Peyer's patch (tissue), 4 donors: ENCODE data around the gene INTS12. TPM values are rescaled to one million over a fixed set of nuclear protein-coding genes. Genes with fewer than 3 reads are reported as not detected.
A peak's percentile ranks its signal among the peaks of the same experiment; 100 is the strongest.
"Not testable (repeated sequence)": the region's sequence is repeated elsewhere in the genome, so short reads cannot be mapped to it uniquely, and the experiment has no call there.

Source experiments
- DNase-seq, 3 donors: peaks; one replicate each; pipeline ENCODE4 v3.0.0-alpha.2; 2017 to 2019
- H3K27ac ChIP-seq, 4 donors: fragments of 200-600 bp; sonication (generic); one replicate each; pipeline ENCODE4 v1.5.1; 2016 to 2019
- H3K27me3 ChIP-seq, 2 donors: fragments of 200-600 bp; sonication (generic); one replicate each; pipeline ENCODE4 v1.5.1; 2019
- H3K36me3 ChIP-seq, 3 donors: fragments of 200-600 bp; sonication (generic); one replicate each; pipeline ENCODE4 v1.5.1; 2016 to 2019
- H3K4me1 ChIP-seq, 4 donors: fragments of 200-600 bp; sonication (generic); one replicate each; pipeline ENCODE4 v1.5.1; 2016 to 2019
- H3K4me3 ChIP-seq, 4 donors: fragments of 200-600 bp; sonication (generic); 1 replicate in 3 of 4; 2 replicates in 1 of 4; pipeline ENCODE4 v1.5.1; 2016 to 2019; ENCODE audit warnings: mild to moderate bottlenecking in 1 of 4
- H3K9me3 ChIP-seq, 4 donors: fragments of 200-600 bp; sonication (generic); one replicate each; pipeline ENCODE4 v1.5.1; 2016 to 2019; ENCODE audit warnings: mild to moderate bottlenecking in 1 of 4
- POLR2A ChIP-seq, 2 donors: fragments of 450-650 bp; IDR thresholded peaks; one replicate each; pipeline ENCODE4 v1.5.1; 2017; ENCODE audit warnings: antibody characterized with exemption in 2 of 2, mild to moderate bottlenecking in 2 of 2, moderate library complexity in 2 of 2
- total RNA-seq, 4 donors: library from RNA; depleted of rRNA; stranded (reverse); fragments of >200 nt; gene quantifications; one replicate each; pipeline ENCODE4 v1.1.0, GENCODE V29; 2016
- TF ChIP-seq, protein P1 (sequence below), 6 experiments: fragments of 450-650 bp in 4 of 6; fragments of 200-600 bp in 2 of 6; sonication (generic) in 1 of 6; IDR thresholded peaks; one replicate each; pipeline ENCODE4 v1.5.1; 2017 to 2019; ENCODE audit warnings: antibody characterized with exemption in 6 of 6, mild to moderate bottlenecking in 3 of 6, moderate library complexity in 1 of 6

The INTS12 gene
- total RNA-seq, 4 donors from 2014 or later: 2.5 to 25.3 (median 21.1) TPM

- no peak for DNase-seq
- no peaks in the 10 kb centered on the region for H3K9me3 ChIP-seq
- no peak overlapping the region for H3K27ac ChIP-seq
- TF ChIP-seq, protein P1, sequence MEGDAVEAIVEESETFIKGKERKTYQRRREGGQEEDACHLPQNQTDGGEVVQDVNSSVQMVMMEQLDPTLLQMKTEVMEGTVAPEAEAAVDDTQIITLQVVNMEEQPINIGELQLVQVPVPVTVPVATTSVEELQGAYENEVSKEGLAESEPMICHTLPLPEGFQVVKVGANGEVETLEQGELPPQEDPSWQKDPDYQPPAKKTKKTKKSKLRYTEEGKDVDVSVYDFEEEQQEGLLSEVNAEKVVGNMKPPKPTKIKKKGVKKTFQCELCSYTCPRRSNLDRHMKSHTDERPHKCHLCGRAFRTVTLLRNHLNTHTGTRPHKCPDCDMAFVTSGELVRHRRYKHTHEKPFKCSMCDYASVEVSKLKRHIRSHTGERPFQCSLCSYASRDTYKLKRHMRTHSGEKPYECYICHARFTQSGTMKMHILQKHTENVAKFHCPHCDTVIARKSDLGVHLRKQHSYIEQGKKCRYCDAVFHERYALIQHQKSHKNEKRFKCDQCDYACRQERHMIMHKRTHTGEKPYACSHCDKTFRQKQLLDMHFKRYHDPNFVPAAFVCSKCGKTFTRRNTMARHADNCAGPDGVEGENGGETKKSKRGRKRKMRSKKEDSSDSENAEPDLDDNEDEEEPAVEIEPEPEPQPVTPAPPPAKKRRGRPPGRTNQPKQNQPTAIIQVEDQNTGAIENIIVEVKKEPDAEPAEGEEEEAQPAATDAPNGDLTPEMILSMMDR (IDR thresholded peaks at IDR 0.05): no peak
- TF ChIP-seq POLR2A (IDR thresholded peaks at IDR 0.05): no peak
- peaks cover 0 to 48% (median 0%) of the 10 kb centered on the region in 3 donors for H3K36me3 ChIP-seq
- H3K27me3 ChIP-seq: no peaks in the 10 kb centered on the region
- H3K4me1 ChIP-seq: no peaks in the 10 kb centered on the region
- H3K4me3 ChIP-seq: no peak overlapping the region
Measured at GRCh38 chr4:105698607-105699006, 9.9 kb downstream of the INTS12 start.

DNA sequence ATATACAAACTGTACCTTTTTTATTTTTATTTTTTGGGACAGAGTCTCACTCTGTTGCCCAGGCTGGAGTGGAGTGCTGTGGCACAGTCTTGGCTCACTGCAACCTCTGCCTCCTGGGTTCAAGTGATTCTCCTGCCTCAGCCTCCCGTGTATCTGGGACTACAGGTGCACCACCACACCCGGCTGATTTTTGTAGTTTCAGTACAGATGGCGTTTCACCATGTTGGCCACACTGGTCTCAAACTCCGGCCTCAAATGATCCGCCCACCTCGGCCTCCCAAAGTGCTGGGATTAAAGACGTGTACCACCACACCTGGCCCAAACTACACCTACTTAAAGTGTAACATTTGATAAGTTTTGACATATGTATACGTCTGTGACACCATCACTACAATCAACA, 12.7 kb downstream of the INTS12 start:
- H3K27me3 ChIP-seq, H3K9me3 ChIP-seq, DNase-seq, H3K27ac ChIP-seq, H3K4me3 ChIP-seq, H3K4me1 ChIP-seq: not testable (repeated sequence)
- peaks cover 0 to 69% (median 0%) of the 10 kb centered on the region in 3 donors for H3K36me3 ChIP-seq

DNA sequence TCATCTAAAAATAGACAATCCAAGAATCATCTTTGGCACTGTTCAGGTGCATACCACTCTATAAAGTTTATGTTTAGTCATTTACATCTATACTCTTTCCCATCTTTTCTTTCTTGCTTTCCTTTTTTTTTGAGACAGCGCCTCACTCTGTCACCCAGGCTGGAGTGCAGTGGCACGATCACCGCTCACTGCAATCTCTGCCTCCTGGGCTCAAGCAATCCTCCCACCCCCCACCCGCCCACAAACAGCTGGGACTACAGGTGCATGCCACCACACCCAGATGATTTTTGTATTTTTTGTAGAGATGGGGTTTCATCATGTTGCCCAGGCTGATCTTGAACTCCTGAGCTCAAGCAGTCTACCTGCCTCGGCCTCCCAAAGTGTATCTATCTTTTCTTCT, 13.7 kb downstream of the INTS12 start:
- H3K27me3 ChIP-seq, DNase-seq, H3K4me3 ChIP-seq, H3K27ac ChIP-seq, H3K4me1 ChIP-seq, H3K9me3 ChIP-seq: not testable (repeated sequence)
- peaks cover 0 to 71% (median 0%) of the 10 kb centered on the region in 3 donors for H3K36me3 ChIP-seq

DNA sequence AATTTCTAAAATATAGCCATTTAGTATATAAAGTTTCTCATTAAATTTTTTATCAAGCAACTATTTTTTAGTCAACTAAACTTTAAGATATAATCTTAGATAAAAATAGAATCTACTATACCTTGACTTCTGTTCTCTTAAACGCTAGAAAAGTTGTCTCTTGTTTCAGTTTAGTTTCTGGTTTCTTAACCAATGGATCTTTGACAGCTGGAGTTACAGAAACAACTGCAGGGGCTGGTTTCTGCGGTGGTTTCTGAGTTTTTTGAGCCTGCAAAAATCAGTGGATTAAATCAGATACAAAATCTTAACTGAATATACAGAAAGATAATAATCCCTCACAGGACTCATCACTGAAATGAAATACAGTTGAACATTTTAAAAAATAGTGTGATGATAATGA, 21.9 kb downstream of the INTS12 start:
- TF ChIP-seq, protein P1 (IDR thresholded peaks at IDR 0.05): no peak
- TF ChIP-seq POLR2A (IDR thresholded peaks at IDR 0.05): no peak
- H3K27me3 ChIP-seq: no peaks in the 10 kb centered on the region
- no peaks in the 10 kb centered on the region for H3K9me3 ChIP-seq
- no peak overlapping the region for H3K27ac ChIP-seq
- H3K4me3 ChIP-seq: no peak overlapping the region
- DNase-seq: no peak
- peaks cover 0 to 74% (median 0%) of the 10 kb centered on the region in 3 donors for H3K36me3 ChIP-seq
- H3K4me1 ChIP-seq: no peaks in the 10 kb centered on the region

DNA sequence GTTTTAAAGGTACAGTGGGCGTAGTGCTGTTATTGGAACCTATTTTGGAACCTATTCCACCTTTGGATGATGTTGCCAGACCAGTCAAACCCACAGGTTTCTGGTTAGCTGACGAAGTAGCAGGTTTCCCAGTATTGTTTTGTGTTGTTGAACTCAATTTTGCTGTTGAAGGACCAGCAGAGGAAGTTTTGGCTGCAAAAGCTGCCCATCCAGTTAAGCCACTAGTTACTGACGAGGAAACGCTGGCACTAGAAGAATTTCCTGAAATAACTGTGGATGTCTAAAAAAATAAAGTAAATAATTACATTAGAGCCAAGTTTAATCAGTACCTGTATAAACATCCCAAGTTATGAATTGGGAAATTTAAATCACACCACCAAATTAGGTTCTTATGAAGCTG, 25.5 kb downstream of the INTS12 start:
- DNase-seq: no peak
- H3K27ac ChIP-seq: no peak overlapping the region
- peaks cover 0 to 47% (median 0%) of the 10 kb centered on the region in 3 donors for H3K36me3 ChIP-seq

DNA sequence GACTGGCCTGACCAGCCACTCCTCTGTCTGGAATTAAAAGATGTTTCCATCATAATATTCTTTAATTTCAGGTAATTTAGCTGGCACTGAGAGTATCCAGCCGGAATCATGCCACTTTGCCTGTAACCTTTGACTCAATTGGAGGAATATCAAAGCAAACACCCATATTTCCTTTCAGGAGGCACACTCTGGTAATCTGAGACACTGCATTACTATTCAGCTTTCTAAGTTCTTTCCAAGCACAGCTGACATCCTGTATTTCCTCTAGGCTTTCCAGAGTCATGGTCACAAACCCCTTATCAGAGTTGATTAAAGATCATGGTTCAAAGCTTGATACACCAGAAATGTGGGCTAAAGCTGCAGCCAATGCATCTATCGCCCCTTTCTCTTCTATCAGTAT, 29.3 kb downstream of the INTS12 start:
- Histone ChIP-seq H3K9me3 (no peaks in the 10 kb centered on the region), H3K4me3 (no peak overlapping the region), H3K27ac (peak overlapping the region in 1 of 4 donors; percentile 26), H3K27me3 (no peaks in the 10 kb centered on the region), H3K36me3 (peaks cover 0 to 19% (median 0%) of the 10 kb centered on the region in 3 donors), H3K4me1 (no peaks in the 10 kb centered on the region)
- DNase-seq: no peak
- TF ChIP-seq POLR2A (IDR thresholded peaks at IDR 0.05): no peak
- TF ChIP-seq, protein P1 (IDR thresholded peaks at IDR 0.05): no peak

More for the DNA sequence above, 25.5 kb downstream of the INTS12 start:
- TF ChIP-seq, protein P1 (IDR thresholded peaks at IDR 0.05): no peak
- TF ChIP-seq POLR2A (IDR thresholded peaks at IDR 0.05): no peak
- H3K27me3 ChIP-seq: no peaks in the 10 kb centered on the region
- H3K4me3 ChIP-seq: no peak overlapping the region
- no peaks in the 10 kb centered on the region for H3K9me3 ChIP-seq
- H3K4me1 ChIP-seq: no peaks in the 10 kb centered on the region

DNA sequence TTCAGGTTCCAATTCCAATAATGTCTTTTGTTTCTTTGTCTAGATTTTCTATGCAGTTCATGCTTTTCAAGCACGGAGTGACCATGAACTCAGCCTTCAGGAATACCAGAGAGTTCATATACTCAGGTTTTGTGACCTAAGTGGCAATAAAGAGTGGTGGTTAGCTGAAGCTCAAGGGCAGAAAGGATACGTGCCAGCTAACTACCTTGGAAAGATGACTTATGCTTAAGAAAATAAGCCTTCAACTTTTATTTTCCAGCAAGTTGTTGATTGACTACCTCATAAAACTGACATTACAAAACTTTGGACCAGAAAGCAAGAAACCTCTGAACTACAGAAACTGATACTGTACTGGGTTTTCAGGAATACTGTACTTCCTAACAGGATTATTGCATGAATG, 30.8 kb downstream of the INTS12 start:
- Histone ChIP-seq H3K4me3 (no peak overlapping the region), H3K4me1 (no peaks in the 10 kb centered on the region), H3K27me3 (no peaks in the 10 kb centered on the region), H3K36me3 (peaks cover 0 to 10% (median 0%) of the 10 kb centered on the region in 3 donors), H3K9me3 (no peaks in the 10 kb centered on the region), H3K27ac (peak overlapping the region in 1 of 4 donors; percentile 5)
- TF ChIP-seq, protein P1 (IDR thresholded peaks at IDR 0.05): no peak
- no peak for TF ChIP-seq POLR2A (IDR thresholded peaks at IDR 0.05)
- no peak for DNase-seq
